Measurements from ENCODE around the gene ABCB8. TPM values are rescaled to one million over a fixed set of nuclear protein-coding genes. Genes with fewer than 3 reads are reported as not detected.
A peak's percentile ranks its signal among the peaks of the same experiment; 100 is the strongest.
"Not testable (repeated sequence)": the region's sequence is repeated elsewhere in the genome, so short reads cannot be mapped to it uniquely, and the experiment has no call there.

ABCB8 gene
- total and polyA plus RNA-seq, 8 donors: 20.5 to 52.1 (median 26.9) TPM

- intact Hi-C loops (cut with DNase I): no loop called here
- TF ChIP-seq CTCF (IDR thresholded peaks at IDR 0.05): no peak
- Histone ChIP-seq H3K4me1 (peaks cover 12 to 20% of the 10 kb centered on the region in 2 donors), H3K27me3 (peaks cover 18 to 82% of the 10 kb centered on the region in 2 donors), H3K4me3 (no peak overlapping the region), H3K9me3 (no peaks in the 10 kb centered on the region), H3K27ac (no peak overlapping the region), H3K36me3 (no peaks in the 10 kb centered on the region)
- DNase-seq (no peak), ATAC-seq (no peak)
Measured at GRCh38 chr7:151020231-151020630, 8.0 kb upstream of the ABCB8 start.

GRCh38 chr7:151023232-151023631, 5.0 kb upstream of the ABCB8 start:
- ATAC-seq (no peak), DNase-seq (no peak)
- peaks cover 13 to 52% of the 10 kb centered on the region in 2 donors for H3K27me3 ChIP-seq
- H3K4me3 ChIP-seq: no peak overlapping the region
- no peaks in the 10 kb centered on the region for H3K36me3 ChIP-seq
- no peak overlapping the region for H3K27ac ChIP-seq
- H3K4me1 ChIP-seq: peaks cover 11 to 15% of the 10 kb centered on the region in 2 donors
- TF ChIP-seq CTCF (IDR thresholded peaks at IDR 0.05): no peak
- no peaks in the 10 kb centered on the region for H3K9me3 ChIP-seq
- intact Hi-C loops (cut with DNase I): no loop called here

- H3K36me3 ChIP-seq: no peaks in the 10 kb centered on the region
- no peak for ATAC-seq
- peaks cover 0 to 39% of the 10 kb centered on the region in 2 donors for H3K27me3 ChIP-seq
- H3K9me3 ChIP-seq: no peaks in the 10 kb centered on the region
- H3K4me3 ChIP-seq: no peak within 1 kb of the TSS
- no peak within 1 kb of the TSS for H3K27ac ChIP-seq
- H3K4me1 ChIP-seq: peaks cover 8 to 9% of the 10 kb centered on the region in 2 donors
- no peak for DNase-seq
- intact Hi-C loops (cut with DNase I): no loop called here
- no peak for TF ChIP-seq CTCF (IDR thresholded peaks at IDR 0.05)
Measured at GRCh38 chr7:151024435-151025056, 3.7 kb upstream of the ABCB8 start, which contains the start of gene ATG9B. Gene ATG9B, minus strand, starts transcription at chr7:151024494. Its CDS starts 71 bp downstream, at chr7:151024423.

- no peak overlapping the region for H3K4me3 ChIP-seq
- DNase-seq (peak in 1 of 4 donors; percentile 26), ATAC-seq (no peak)
- no peak overlapping the region for H3K27ac ChIP-seq
- peaks cover 8 to 11% of the 10 kb centered on the region in 2 donors for H3K4me1 ChIP-seq
- no peaks in the 10 kb centered on the region for H3K36me3 ChIP-seq
- peaks cover 0 to 24% of the 10 kb centered on the region in 2 donors for H3K27me3 ChIP-seq
- H3K9me3 ChIP-seq: no peaks in the 10 kb centered on the region
- intact Hi-C loops (cut with DNase I): no loop called here
- no peak for TF ChIP-seq CTCF (IDR thresholded peaks at IDR 0.05)
Measured at GRCh38 chr7:151025924-151026671, 2.2 kb upstream of the ABCB8 start.

GRCh38 chr7:151026771-151027727, 1.2 kb upstream of the ABCB8 start:
- DNase-seq; intact Hi-C loops (cut with DNase I); H3K9me3 ChIP-seq; ATAC-seq; H3K36me3 ChIP-seq: not testable (repeated sequence)
- Histone ChIP-seq H3K4me1 (peaks cover 8 to 11% of the 10 kb centered on the region in 2 donors), H3K4me3 (peak overlapping the region; percentile 65 to 75), H3K27me3 (peaks cover 0 to 14% of the 10 kb centered on the region in 2 donors), H3K27ac (peak overlapping the region; percentile 81 to 89)

- H3K27me3 ChIP-seq; DNase-seq; H3K9me3 ChIP-seq; intact Hi-C loops (cut with DNase I); ATAC-seq; H3K36me3 ChIP-seq: not testable (repeated sequence)
- Histone ChIP-seq H3K4me1 (peaks cover 8 to 11% of the 10 kb centered on the region in 2 donors), H3K27ac (peak overlapping the region; percentile 81 to 89), H3K4me3 (peak overlapping the region; percentile 65 to 75)
Measured at GRCh38 chr7:151027728-151028130, 521 bp upstream of the ABCB8 start.

Data from left lung (tissue), 10 donors.